ENCODE data around the gene MIEF1. TPM values are rescaled to one million over a fixed set of nuclear protein-coding genes. Genes with fewer than 3 reads are reported as not detected.

MIEF1 gene
- total RNA-seq, 1 donor from 2014 or later = 29.2 TPM

DNA sequence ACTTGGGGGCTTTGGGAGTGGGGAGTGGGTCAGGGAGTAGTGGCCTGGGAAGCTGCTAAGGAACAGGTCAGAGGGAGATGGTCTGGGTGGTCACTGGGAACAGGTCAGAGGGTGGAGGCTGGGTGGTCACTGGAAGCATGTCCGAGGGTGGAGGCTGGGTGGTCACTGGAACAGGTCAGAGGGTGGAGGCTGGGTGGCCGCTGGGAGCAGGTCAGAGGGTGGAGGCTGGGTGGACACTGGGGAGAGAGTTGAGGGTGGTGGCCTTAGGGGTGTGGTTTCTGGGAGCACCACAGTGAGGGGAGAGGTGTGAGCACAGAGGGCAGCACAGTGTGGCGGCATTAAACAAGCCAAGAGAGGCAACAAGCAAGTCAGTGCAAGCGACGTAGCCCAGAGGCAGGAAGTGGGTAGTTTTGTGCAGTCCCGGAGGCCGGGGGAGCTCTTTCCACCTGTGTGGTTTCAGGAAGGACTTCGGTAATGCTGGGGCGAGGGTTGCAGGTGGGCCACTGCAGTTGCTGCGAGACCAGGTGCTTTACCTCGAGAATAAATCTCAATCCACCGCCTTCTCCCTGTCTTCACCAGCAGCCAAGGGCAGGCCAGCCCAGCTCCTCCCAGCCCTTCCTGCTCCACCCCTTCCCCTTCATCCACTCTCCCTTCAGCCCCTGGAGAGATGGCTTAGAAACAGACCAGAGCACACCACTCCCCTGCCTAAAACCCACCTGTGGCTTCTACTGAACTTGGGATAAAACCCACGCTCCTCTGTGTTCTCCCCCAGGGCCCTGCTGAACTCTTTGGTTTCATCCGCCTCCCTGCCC, 65.3 kb downstream of the MIEF1 start:
- DNase-seq (ENCODE audit: low spot score) = no peak
- no peaks in the 10 kb centered on the region for H3K4me1 Mint-ChIP-seq (ENCODE audit: unreplicated experiment)
- no peaks in the 10 kb centered on the region for H3K9me3 Mint-ChIP-seq (ENCODE audit: unreplicated experiment)
- no peak overlapping the region for H3K4me3 Mint-ChIP-seq (ENCODE audit: unreplicated experiment)
- peaks cover 7% of the 10 kb centered on the region for H3K36me3 Mint-ChIP-seq (ENCODE audit: low read depth, unreplicated experiment)
- H3K27me3 Mint-ChIP-seq (ENCODE audit: unreplicated experiment) = peaks cover 5% of the 10 kb centered on the region
- TF ChIP-seq, protein P1, sequence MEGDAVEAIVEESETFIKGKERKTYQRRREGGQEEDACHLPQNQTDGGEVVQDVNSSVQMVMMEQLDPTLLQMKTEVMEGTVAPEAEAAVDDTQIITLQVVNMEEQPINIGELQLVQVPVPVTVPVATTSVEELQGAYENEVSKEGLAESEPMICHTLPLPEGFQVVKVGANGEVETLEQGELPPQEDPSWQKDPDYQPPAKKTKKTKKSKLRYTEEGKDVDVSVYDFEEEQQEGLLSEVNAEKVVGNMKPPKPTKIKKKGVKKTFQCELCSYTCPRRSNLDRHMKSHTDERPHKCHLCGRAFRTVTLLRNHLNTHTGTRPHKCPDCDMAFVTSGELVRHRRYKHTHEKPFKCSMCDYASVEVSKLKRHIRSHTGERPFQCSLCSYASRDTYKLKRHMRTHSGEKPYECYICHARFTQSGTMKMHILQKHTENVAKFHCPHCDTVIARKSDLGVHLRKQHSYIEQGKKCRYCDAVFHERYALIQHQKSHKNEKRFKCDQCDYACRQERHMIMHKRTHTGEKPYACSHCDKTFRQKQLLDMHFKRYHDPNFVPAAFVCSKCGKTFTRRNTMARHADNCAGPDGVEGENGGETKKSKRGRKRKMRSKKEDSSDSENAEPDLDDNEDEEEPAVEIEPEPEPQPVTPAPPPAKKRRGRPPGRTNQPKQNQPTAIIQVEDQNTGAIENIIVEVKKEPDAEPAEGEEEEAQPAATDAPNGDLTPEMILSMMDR (IDR thresholded peaks at IDR 0.05; ENCODE audit: unreplicated experiment) = no peak
- H3K27ac Mint-ChIP-seq (ENCODE audit: unreplicated experiment) = no peak overlapping the region

Other genes starting within 250 kb of the MIEF1 start
- 2,149 TPM for gene RPL3, start 182.7 kb upstream of the MIEF1 start, total RNA-seq (ENCODE audit: unreplicated experiment)
- 2.9 TPM for gene SYNGR1, start 152.3 kb upstream of the MIEF1 start, total RNA-seq (ENCODE audit: unreplicated experiment)
- 24.0 TPM for gene TAB1, start 102.5 kb upstream of the MIEF1 start, total RNA-seq (ENCODE audit: unreplicated experiment)
- gene MGAT3, start 45.3 kb upstream of the MIEF1 start, total RNA-seq (ENCODE audit: unreplicated experiment) = 0.87 TPM
- gene ATF4, start 18.3 kb downstream of the MIEF1 start, total RNA-seq (ENCODE audit: unreplicated experiment) = 312 TPM
- gene RPS19BP1, start 30.5 kb downstream of the MIEF1 start, total RNA-seq (ENCODE audit: unreplicated experiment) = 57.7 TPM
- gene CACNA1I, start 68.5 kb downstream of the MIEF1 start, total RNA-seq (ENCODE audit: unreplicated experiment) = 0.10 TPM